GM12873 (cell line): ENCODE data around the gene KCNQ1.

Experiments used
- CTCF ChIP-seq: IDR thresholded peaks from 2 replicates; pipeline ENCODE4 v1.5.1; 2012; ENCODE audit warnings: low read depth, mild to moderate bottlenecking, moderate library complexity, low read length, control low read depth; ENCODE audit not compliant: insufficient read depth; ENCODE audit errors: missing control alignments

The KCNQ1 gene

GRCh38 chr11:2647953-2648352 is 203.1 kb downstream of the KCNQ1 start:
- TF ChIP-seq CTCF = no peak

GRCh38 chr11:2649400-2649799 is 204.6 kb downstream of the KCNQ1 start:
- TF ChIP-seq CTCF = no peak

- TF ChIP-seq CTCF = no peak
These were observed 205.0 kb downstream of the KCNQ1 start for GRCh38 chr11:2649848-2650247.

GRCh38 chr11:2650343-2650867 is 205.6 kb downstream of the KCNQ1 start:
- TF ChIP-seq CTCF = no peak

- no peak for TF ChIP-seq CTCF
These were observed 206.3 kb downstream of the KCNQ1 start for GRCh38 chr11:2651054-2651617.

GRCh38 chr11:2651826-2652271 is 207.0 kb downstream of the KCNQ1 start:
- no peak for TF ChIP-seq CTCF

- no peak for TF ChIP-seq CTCF
These were observed 207.8 kb downstream of the KCNQ1 start for GRCh38 chr11:2652333-2653197.
